HG03442 (cell line): ENCODE results near the gene VASH1.

ENCODE experiments used
- ATAC-seq: cut with Tn5 transposase; IDR thresholded peaks from one replicate; pipeline ENCODE4 v1.9.1; 2021; ENCODE audit warnings: mild to moderate bottlenecking, moderate library complexity; ENCODE audit not compliant: unreplicated experiment

VASH1 gene

DNA sequence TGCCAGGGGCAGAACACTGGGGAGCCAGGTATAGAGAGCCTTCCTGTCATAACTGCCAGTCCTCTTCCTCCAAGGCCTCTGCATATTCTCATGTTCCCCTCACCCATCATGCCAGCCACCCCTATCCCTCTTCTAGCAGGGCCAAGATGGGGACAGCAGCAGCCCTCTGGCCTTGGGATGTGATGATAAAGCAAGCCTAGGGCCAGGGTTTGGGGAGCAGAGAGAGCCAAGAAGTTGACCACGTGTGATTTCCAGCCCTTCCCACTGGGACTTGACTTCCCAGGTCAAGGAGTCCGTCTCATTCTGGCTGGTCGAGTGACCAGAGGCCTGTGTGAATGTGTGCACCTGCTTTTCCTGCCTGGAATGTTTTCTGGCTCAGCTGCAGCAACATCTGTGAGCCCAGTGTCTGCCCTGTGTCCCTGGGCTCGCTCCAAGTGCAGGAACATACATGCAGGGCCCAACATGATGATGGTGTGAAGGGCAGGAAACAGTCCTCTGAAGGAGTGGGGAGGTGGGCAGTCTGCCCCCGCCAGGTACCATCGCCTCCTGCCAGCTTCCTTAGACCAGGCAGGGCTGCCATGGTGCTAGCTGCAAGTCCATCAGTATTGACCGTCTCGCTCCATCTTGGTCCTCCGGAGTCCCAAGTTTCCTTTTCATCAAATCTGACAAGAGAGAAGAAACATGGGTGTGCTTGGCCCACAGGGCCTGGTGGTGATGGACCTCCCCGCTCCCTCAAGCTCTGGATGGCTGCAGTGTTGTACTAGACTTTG is 21.0 kb downstream of the VASH1 start:
- no peak for ATAC-seq

DNA sequence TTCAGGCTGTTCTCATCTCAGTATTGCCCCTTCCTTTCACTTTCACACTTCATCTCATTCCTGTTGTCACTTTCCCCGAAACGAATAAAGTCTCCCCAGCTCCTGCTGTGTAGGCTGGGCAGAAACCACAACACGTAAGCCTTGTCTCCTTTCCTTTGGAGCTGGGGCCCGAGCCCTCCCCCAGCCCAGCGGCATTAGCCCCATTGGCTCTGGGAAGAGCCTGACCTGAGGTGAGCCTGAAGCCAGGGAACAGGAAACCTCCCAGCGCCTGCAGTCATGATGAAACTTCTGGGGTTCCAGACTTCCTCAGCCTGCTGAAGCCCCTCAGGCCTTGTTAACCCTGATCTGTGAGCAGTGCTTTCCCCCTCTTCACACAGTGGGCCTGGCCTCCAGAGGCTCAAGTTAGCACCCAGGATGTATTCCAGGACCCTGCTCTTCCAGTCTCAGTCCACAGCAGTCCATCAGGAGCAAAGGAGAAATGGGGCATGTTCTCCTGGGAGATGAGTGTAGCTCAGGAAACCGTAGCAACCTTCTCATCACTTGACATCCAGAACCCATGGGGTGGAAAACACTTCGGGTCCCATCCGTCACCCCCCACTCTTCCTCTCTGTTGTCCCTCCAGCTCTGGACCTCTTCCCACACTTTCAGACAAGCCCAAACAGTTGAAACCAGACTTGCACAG is 21.8 kb downstream of the VASH1 start:
- no peak for ATAC-seq

DNA sequence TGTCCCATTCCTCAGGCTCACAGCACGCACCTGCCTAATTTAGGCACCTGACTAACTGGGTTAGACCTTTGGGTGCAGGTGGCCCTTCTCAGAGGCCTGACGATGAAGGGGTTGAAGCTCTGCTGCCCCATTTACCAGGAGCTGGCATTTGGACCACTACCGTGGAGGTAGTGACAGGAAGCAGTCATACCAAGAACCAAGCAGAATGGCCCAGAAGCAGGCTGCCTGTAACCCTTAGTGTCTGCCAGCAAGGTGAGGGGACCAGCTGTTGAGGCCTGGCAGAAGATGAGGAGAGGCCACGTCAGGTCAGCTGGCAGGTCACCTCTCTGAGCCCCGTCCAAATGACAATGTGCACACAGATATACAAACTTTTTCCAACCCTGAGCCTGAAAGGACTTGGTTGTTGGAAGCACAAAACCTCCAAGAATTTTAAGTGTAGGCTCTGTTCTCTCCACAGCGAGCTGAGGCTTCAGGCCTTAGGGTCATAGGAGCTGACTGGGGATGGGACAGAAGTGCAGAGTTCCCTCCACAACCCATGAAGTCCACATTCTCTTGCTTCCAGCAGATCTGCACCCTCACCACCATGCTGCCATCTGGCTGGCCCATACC is 23.1 kb downstream of the VASH1 start:
- no peak for ATAC-seq

DNA sequence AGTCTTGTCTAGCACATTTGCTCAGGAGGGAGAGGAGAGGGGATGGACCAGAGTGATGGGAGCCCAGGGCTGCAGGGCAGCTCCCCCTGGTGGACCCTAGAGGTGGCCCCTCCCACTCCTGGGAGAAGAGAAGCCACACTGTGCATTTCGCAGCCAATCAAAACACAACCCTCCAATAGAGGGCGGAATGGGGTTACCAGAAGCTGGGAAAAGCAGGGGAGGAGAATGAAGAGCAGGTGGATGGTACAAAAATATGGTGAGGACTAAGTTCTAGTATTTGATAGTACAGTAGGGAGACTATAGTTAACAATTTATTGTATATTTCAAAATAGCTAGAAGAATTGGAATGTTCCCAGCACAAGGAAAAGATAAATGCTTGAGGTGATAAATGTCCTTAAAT is 23.6 kb downstream of the VASH1 start:
- no peak for ATAC-seq

DNA sequence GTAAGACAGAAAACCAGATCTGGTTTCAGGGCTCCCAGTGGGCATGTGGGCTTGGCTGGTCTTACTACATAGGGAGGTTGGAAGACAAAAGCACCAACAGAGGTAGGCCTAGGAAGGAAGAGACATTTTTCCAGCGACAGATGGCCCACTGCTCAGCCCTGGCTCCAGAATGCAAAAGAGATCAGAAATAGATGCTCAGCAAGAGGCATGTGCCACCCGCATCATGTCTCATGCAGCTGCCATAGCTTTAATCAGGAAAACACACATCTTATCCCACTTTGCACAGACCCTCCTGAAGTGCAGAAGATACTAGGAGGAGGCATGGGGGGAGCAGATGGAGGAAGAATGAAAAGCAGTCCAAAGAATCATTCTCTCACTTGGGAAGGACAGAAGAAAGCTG is 25.3 kb downstream of the VASH1 start:
- no peak for ATAC-seq

DNA sequence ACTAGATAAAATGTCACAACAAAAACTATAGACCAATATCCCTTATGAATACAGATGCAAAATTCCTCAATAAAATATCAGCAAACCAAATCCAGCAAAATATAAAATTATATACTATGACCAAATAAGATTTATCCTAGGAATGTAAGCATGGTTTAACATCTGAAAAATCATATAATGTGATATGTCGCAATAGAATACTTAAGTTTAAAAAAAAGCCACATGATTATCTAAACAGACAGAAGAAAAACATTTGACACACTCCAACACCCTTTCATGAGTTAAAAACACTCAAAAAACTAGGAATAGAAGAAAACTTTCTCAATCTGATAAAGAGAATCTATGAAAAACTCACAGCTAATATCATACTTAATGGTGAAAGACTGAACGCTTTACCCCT is 31.2 kb downstream of the VASH1 start:
- no peak for ATAC-seq

DNA sequence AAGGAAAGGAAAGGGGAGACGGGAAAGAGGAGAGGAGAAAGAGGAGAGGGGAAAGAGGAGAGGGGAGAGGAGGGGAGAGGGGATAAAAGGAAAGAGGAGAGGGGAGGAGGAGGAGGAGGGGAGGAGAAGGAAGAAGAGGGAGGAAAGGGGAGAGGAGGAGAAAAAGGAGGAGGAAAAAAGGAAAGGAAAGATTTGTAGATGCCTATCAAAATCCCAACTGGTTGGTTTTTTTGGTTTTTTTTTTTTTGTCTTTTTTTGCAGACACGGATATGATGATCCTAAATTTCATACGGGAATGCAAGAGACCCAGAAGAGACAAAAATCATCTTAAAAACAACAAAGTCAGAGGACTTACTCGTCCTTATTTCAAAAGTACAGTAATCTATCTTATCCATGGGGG is 32.1 kb downstream of the VASH1 start:
- no peak for ATAC-seq

DNA sequence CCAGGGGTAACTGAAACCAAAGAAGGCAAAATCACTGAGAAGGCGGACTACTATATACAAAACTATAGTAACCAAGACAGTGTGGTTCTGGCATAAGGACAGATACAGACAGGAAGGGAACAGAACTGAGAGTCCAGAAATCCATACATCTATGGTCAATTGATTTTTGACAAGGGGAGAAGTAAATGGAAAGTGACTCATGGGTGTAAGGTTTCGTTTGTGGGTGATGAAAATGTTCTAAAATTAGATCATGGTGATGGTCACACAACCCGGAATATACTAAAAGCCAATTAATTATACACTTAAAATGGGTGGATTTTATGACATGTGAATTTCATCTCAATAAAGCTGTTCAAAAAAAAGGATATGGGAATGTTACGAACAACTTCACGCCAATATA is 32.7 kb downstream of the VASH1 start:
- no peak for ATAC-seq

DNA sequence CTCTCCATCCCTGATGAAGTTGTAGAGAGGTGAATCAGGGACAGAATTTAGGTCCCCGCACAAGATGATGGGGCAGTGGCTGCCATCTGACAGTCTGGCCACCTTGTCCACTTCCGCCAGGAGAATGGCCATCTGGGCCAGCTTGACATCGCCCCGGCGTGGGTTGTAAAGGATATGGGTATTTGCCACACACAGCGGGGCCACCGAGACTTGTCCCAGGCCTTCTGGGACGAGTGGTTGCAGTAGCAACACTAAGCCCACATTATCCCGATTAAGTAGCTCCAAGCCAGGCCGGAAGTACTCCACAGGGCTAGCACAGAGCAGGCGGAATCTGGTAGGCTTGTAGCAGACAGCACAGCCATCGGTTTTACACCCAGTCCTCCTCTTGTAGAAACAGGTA is 45.2 kb downstream of the VASH1 start:
- ATAC-seq, result no peak

DNA sequence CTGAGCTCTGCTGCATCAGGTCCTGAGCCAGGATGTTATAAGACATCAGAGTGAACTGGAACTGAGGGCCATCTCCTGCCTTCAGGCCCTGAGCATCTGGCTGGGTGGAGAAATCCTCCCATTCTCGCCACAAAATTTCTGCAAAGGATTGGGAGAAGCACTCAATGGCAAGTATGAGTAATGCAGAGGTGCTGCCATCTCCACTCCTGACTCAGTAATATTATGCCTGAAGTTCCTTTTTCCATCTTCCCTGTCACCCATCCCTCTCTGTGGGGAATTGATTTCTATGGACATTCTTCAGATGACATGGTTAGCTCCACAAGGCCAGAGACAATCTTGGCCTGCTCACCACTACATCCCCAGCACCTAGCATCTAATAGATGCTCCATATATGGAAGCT is 46.7 kb downstream of the VASH1 start:
- no peak for ATAC-seq

DNA sequence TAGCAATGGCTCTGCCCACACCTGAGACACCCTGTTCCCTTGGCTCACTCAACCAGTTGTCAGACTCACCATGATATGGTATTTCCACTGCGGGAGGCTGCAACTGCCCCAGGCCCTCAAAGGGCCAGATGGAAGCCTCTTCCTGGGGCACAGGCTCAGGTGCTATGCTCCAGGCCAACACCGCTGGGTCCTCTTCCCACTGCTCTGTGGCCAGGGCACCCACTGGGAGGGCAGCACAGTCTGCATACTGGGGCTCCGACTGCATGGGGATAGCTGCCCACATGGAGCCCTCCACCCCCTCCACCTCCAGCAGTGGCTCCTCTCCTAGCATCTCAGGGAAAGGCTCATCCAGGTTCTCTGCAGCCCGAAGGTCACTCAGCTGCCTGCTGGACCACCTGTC is 47.7 kb downstream of the VASH1 start:
- ATAC-seq, result no peak

DNA sequence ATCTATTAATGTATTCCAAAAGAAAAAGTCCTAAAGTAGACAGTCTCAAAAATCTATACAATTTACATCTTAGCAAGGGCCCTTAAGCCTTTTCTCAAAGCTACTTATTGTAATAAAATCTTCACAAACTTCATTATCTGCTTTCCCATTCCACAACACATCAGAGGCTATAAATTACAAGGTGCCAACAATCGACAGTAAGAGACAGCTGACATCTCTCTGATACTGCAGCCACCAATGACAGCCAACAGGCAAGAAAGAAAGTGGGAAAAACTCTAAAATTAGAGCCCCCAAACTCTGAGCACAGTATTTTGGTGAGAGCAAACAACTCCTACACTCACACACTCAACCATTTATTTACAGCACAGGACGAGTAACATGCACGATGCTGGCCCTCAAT is 49.3 kb downstream of the VASH1 start:
- ATAC-seq, result no peak

DNA sequence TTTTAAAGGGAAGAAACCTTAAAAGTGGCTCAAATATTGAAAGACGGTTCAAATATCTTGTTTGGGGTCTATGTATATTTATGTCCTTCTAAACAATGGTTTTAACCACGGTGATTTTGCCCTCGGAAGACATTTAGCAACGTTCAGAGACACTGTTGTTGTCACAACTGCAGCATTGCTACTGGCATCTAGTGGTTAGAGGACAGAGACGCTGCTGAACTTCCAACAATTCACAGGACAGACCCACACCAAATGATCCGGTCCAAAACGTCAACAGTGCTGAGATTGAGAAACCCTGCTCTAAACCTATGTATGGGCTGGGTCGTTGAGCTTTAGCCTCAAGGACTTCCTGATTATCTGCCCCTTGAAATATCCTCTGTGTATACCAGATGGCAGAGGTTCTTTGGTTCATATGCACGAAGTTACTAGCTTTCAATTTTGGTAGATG is 49.7 kb downstream of the VASH1 start:
- ATAC-seq, result no peak

DNA sequence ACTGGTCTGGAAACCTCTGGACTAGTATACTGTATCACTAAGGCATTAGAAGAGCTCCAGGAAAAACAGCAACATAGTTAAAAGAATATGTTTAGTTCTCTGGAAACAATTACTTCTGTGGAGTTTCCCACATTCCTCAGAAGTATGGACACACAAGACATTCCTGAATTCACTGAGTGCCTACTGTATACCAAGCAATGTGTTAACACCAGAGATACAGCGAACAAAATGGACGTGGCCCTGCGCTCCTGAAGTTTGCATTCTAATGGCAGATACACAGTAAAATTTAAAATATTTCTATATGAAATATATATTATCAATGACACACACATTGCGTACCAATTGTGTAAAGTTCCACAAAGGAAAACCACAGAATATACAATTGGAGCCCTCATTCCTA is 50.3 kb downstream of the VASH1 start:
- no peak for ATAC-seq

DNA sequence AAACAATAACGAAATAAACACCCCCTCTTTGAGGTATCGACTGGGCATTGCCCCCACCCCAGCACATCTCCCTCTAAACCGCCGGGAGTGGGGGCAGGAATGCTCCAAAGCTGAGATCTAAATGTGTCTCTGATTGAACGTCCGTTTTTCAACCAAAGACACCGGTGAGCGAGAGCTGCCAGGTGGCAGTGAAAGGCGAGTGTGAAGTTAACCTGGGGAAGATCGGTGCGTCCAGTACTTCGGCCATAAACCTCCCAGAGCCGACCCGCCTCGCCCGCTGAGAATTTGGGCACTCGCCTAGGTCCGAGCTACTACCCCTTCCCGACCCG is 50.8 kb downstream of the VASH1 start:
- ATAC-seq, result no peak

DNA sequence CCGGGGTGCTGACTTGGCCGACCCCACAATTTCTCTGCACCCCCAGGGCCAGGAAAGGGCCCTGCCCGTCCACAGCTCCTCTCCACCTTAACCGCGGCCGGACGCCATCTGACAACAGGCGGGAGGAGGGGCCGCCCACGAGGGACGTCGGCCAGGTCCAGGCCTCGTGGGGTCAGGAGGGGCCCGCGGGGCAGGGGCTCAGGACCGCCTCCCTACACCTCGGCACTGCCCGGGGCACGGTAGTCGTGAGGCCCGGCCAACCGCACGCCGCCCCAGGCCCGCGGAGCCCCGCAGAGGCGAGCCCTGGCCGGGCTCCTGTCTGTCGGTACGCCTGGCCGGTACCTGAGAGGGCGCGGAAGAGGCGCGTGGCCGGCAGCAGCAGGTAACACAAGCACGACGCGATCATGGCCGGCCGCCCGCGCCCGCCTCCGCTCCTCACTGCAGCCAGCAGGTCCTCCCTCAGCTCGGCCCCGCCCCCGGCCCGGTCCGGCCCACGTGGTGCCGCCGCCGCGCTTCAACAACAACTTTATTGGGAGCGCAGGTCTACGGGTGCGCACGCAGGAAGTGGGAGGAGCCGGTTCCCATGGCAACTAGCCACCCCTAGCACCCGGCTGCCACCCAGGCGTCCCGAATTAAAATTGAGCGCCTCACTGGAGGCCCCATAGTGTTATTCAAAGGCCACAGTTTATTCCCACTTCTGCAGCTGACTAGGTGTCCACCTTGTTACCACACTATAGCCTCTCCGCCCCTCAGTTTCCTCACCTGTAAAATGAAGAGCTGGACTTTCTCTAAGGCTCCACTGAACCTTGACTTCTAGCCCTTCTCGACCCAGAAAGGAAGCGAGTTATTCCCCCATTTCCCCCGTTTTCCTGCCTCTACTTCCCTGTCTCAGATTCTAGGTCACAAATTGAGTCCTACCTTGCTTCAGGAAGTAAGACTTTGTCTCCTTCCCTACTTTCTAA is 51.4 kb downstream of the VASH1 start, which contains the start of gene ANGEL1:
Gene ANGEL1, minus strand, starts transcription at position 461 of the 962 bp plus-strand sequence. Its CDS starts 55 bp downstream, at position 406.
- peak; percentile 76 for ATAC-seq

DNA sequence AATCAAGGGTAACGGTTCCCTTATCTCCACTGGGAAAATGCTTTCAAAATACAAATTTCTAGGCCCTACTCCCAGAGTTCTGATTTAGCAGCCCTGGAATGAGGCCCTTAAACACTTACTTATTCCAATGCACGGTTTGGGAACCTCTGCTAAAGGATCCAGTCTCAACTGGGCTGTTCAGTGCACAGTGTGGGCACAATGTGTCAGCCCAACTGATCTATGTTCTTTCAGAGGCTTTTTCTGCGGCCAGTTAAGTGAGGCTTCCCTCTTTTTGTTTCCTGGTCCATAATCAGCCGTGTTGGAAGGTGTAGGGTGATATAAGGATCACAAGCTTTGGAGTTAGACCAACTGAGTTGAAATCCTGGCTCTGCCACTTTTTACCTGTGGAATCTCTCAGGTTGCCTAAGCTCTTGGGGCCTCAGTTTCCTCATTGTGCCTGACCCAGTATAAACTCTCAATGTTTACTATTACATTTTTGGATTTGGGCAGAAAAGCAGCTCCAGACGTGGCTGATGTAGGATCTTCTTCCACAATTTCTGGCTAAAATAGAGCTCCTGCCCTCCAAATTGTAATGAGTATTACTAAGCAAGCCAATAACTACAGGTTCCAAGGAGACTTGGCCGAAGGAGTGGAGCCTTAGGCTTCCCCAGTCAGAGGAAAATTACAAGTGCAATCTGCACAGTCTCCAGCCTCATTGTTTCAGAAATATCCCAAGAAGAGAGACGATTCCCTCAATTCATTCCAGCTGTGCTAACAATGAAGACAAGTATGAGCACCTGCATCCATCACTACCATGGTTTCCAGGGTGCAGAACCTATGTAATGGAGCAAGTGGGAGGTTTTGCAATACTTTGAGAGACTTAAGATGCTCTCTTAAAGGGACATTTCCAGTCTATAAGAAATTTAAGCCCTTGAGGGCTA is 53.7 kb downstream of the VASH1 start:
- no peak for ATAC-seq

DNA sequence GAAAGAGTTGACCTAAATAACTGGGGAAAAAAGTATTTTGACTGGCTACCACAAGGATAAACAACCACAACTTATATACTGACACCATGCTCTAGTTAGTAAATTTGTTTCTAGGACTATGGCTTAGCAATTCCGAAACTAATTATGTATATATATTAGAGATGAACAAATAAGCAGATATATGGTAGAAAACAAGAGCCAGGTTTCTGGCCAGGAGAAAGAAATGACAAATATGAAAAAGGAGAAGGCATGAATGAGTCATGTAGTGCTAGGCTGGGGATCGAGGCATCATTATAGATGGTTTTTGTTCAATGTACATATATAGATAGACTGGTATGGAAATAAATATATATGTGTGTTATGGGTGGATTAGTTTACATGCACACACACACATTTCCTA is 59.4 kb downstream of the VASH1 start:
- ATAC-seq, result no peak

DNA sequence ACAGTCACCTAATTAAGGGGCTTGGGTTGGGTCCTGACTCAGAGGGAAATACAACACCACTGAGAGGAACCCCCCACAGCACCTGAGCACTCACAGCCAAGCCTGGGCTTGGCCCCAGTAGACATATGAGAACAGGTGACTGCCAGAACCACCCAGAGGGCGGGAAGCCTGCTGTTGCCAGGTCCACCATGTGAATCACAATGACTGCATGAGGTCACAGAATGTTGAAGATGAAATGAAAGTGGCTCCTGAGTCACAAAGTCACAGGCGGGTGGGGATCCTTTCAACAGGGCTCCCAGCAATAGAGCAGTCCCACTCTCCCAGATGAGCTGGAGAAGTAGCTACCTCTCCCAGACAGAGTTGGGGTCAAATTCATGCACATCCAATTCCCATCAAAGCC is 64.9 kb downstream of the VASH1 start, which contains the start of gene LRRC74A:
Gene LRRC74A, plus strand, starts transcription at position 287 of the 400 bp plus-strand sequence. CDS start 290 bp downstream, outside the sequence.
- no peak for ATAC-seq
